Measurements from ENCODE around the gene BICD1.

DNA sequence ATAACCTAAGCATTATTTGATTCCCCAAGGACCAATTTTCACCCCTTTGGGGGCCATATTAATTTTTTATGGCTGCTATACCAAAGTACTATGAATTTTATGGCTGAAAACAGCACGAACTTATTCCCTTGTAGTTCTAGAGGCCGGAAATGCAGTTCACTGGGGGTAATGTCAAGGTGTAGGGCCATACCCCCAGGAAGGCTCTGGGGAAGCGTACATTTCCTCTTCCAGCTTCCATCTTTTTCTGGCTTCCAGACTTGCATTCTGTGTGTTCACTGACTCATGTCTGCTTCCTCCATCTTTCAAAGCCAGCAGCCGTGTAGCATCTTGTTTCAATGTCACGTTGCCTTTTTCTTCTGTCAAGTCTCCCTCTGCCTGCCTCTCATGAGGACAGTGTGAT, 133.5 kb downstream of the BICD1 start:
- TF ChIP-seq, protein P1, sequence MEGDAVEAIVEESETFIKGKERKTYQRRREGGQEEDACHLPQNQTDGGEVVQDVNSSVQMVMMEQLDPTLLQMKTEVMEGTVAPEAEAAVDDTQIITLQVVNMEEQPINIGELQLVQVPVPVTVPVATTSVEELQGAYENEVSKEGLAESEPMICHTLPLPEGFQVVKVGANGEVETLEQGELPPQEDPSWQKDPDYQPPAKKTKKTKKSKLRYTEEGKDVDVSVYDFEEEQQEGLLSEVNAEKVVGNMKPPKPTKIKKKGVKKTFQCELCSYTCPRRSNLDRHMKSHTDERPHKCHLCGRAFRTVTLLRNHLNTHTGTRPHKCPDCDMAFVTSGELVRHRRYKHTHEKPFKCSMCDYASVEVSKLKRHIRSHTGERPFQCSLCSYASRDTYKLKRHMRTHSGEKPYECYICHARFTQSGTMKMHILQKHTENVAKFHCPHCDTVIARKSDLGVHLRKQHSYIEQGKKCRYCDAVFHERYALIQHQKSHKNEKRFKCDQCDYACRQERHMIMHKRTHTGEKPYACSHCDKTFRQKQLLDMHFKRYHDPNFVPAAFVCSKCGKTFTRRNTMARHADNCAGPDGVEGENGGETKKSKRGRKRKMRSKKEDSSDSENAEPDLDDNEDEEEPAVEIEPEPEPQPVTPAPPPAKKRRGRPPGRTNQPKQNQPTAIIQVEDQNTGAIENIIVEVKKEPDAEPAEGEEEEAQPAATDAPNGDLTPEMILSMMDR (conservative IDR thresholded peaks at IDR 0.05; ENCODE audit: low read depth, low read length) = no peak
- no peak for TF ChIP-seq EZH2phosphoT487 (IDR thresholded peaks at IDR 0.05; ENCODE audit: borderline replicate concordance, low read length)
